Lower leg skin (tissue), 3 donors: Measurements from ENCODE around the gene DIAPH1.

ENCODE experiments used
- POLR2A ChIP-seq, 2 donors: fragments of 450-650 bp; IDR thresholded peaks; one replicate each; pipeline ENCODE4 v1.6.1; 2016 to 2017; ENCODE audit warnings: antibody characterized with exemption in 2 of 2, mild to moderate bottlenecking in 1 of 2, moderate library complexity in 1 of 2
- TF ChIP-seq, protein P1 (sequence below), 3 donors: fragments of 450-650 bp; IDR thresholded peaks; one replicate each; pipeline ENCODE4 v1.5.1; 2016; ENCODE audit warnings: antibody characterized with exemption in 3 of 3, mild to moderate bottlenecking in 3 of 3, moderate library complexity in 2 of 3

DNA sequence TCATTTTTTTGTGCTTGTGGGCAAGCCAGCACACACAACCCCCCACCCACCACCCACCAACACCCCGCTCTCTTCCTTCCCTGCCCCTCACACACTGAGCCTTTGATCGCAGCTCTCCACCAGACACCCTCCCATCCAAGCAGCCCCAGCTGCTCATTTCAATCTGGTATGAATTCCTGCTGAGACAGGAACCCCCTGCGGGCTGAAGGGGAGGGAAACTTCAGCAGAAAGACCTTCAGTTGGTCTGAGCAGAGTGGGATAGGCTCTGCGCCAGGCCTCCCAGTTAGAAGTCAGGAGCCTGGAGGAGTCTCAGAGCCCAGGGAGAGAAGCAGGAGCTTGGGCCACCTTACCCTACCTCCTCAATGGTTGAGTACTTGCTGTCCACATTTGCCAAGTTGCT is 122.8 kb downstream of the DIAPH1 start:
- TF ChIP-seq, protein P1, sequence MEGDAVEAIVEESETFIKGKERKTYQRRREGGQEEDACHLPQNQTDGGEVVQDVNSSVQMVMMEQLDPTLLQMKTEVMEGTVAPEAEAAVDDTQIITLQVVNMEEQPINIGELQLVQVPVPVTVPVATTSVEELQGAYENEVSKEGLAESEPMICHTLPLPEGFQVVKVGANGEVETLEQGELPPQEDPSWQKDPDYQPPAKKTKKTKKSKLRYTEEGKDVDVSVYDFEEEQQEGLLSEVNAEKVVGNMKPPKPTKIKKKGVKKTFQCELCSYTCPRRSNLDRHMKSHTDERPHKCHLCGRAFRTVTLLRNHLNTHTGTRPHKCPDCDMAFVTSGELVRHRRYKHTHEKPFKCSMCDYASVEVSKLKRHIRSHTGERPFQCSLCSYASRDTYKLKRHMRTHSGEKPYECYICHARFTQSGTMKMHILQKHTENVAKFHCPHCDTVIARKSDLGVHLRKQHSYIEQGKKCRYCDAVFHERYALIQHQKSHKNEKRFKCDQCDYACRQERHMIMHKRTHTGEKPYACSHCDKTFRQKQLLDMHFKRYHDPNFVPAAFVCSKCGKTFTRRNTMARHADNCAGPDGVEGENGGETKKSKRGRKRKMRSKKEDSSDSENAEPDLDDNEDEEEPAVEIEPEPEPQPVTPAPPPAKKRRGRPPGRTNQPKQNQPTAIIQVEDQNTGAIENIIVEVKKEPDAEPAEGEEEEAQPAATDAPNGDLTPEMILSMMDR (IDR thresholded peaks at IDR 0.05) = no peak
- TF ChIP-seq POLR2A (IDR thresholded peaks at IDR 0.05) = no peak
